Calu3 (cell line): ENCODE data around the gene AP1G2. TPM values are rescaled to one million over a fixed set of nuclear protein-coding genes. Genes with fewer than 3 reads are reported as not detected.

Source experiments
- BruUV-seq: library from RNA; stranded (reverse); fragments of 400-500 nt; replicated peaks from 2 replicates; lab custom pipeline; 2021; lab: Mats Ljungman, UMichigan
- CTCF ChIA-PET: fragments of 300-600 bp; sonication (Branson Sonifier 250); formaldehyde crosslinking; loops from one replicate; lab custom pipeline; 2022; ENCODE audit warnings: antibody characterized with exemption; lab: Charles Lee
- DNase-seq: peaks from one replicate; pipeline ENCODE4 v3.0.0; 2022
- H3K27ac Mint-ChIP-seq: one replicate; pipeline ENCODE4 v1.8.0; 2022; ENCODE audit warnings: mixed read lengths; ENCODE audit not compliant: unreplicated experiment
- H3K27me3 Mint-ChIP-seq: one replicate; pipeline ENCODE4 v1.8.0; 2022; ENCODE audit warnings: mixed read lengths; ENCODE audit not compliant: unreplicated experiment
- H3K36me3 Mint-ChIP-seq: one replicate; pipeline ENCODE4 v1.8.0; 2022; ENCODE audit warnings: mild to moderate bottlenecking, moderate library complexity, mixed read lengths; ENCODE audit not compliant: insufficient read depth, unreplicated experiment
- H3K4me1 Mint-ChIP-seq: one replicate; pipeline ENCODE4 v1.8.0; 2022; ENCODE audit warnings: mild to moderate bottlenecking, low read depth, mixed read lengths; ENCODE audit not compliant: unreplicated experiment
- H3K4me3 Mint-ChIP-seq: one replicate; pipeline ENCODE4 v1.8.0; 2022; ENCODE audit warnings: mild to moderate bottlenecking, low read depth, moderate library complexity, mixed read lengths; ENCODE audit not compliant: unreplicated experiment
- H3K9me3 Mint-ChIP-seq: one replicate; pipeline ENCODE4 v1.8.0; 2022; ENCODE audit warnings: low read depth, mixed read lengths; ENCODE audit not compliant: unreplicated experiment
- CTCF ChIP-seq: fragments of 200-600 bp; IDR thresholded peaks from one replicate; pipeline ENCODE4 v1.8.0; 2022; ENCODE audit warnings: antibody characterized with exemption; ENCODE audit not compliant: unreplicated experiment
- intact Hi-C: fragments of 100-400 bp; cut with micrococcal nuclease; formaldehyde crosslinking; loops from one replicate; pipeline ENCODE4 v1.10.0; 2022; ENCODE audit not compliant: unreplicated experiment
- total RNA-seq: library from RNA; stranded (reverse); gene quantifications from 2 replicates; pipeline ENCODE4 v1.2.3, GENCODE V29; 2022

AP1G2 gene
- total RNA-seq, 1 experiment from 2014 or later, result 152 TPM

- no peak for TF ChIP-seq CTCF
- H3K36me3 Mint-ChIP-seq, result no peaks in the 10 kb centered on the region
- BruUV-seq, result no TSS peak
- intact Hi-C loops, result no loop called here
- H3K4me1 Mint-ChIP-seq, result no peaks in the 10 kb centered on the region
- H3K9me3 Mint-ChIP-seq, result no peaks in the 10 kb centered on the region
- H3K27me3 Mint-ChIP-seq, result peaks cover 29% of the 10 kb centered on the region
- no peak overlapping the region for H3K27ac Mint-ChIP-seq
- DNase-seq, result no peak
- H3K4me3 Mint-ChIP-seq, result no peak overlapping the region
- CTCF ChIA-PET, result no interaction called here
These were observed 31.1 kb downstream of the AP1G2 start for GRCh38 chr14:23536494-23536893.

GRCh38 chr14:23535943-23536342 is 31.6 kb downstream of the AP1G2 start:
- H3K36me3 Mint-ChIP-seq, result no peaks in the 10 kb centered on the region
- H3K4me1 Mint-ChIP-seq, result no peaks in the 10 kb centered on the region
- BruUV-seq, result no TSS peak
- peaks cover 29% of the 10 kb centered on the region for H3K27me3 Mint-ChIP-seq
- H3K9me3 Mint-ChIP-seq, result no peaks in the 10 kb centered on the region
- no peak for DNase-seq
- H3K27ac Mint-ChIP-seq, result no peak overlapping the region
- CTCF ChIA-PET, result no interaction called here
- TF ChIP-seq CTCF, result no peak
- H3K4me3 Mint-ChIP-seq, result no peak overlapping the region
- intact Hi-C loops, result no loop called here

GRCh38 chr14:23533652-23534435 is 33.7 kb downstream of the AP1G2 start:
- CTCF ChIA-PET, result no interaction called here
- H3K4me1 Mint-ChIP-seq, result no peaks in the 10 kb centered on the region
- intact Hi-C loops, result no loop called here
- no peaks in the 10 kb centered on the region for H3K9me3 Mint-ChIP-seq
- no peak overlapping the region for H3K4me3 Mint-ChIP-seq
- peaks cover 16% of the 10 kb centered on the region for H3K27me3 Mint-ChIP-seq
- H3K36me3 Mint-ChIP-seq, result no peaks in the 10 kb centered on the region
- BruUV-seq, result no TSS peak
- DNase-seq, result no peak
- no peak overlapping the region for H3K27ac Mint-ChIP-seq
- TF ChIP-seq CTCF, result no peak

GRCh38 chr14:23532658-23533057 is 34.9 kb downstream of the AP1G2 start:
- no TSS peak for BruUV-seq
- Mint-ChIP-seq H3K4me3 (no peak overlapping the region), H3K9me3 (no peaks in the 10 kb centered on the region), H3K4me1 (no peaks in the 10 kb centered on the region), H3K36me3 (no peaks in the 10 kb centered on the region), H3K27ac (no peak overlapping the region), H3K27me3 (peaks cover 4% of the 10 kb centered on the region)
- intact Hi-C loops, result no loop called here
- CTCF ChIA-PET, result interaction anchor here (0.7 kb wide), 1 partner anchor 17 kb away, joined by 14 read pairs; no protein-coding TSS in a partner anchor
- no peak for TF ChIP-seq CTCF
- no peak for DNase-seq
